BE2C (cell line): Measurements from ENCODE around the gene HDAC4.

ENCODE experiments used
- DNase-seq: peaks from one replicate; pipeline ENCODE4 v3.0.0-alpha.2; 2020
- H3K27me3 ChIP-seq: fragments of 250-450 bp; sonication (Bioruptor Pico); 2 replicates; pipeline ENCODE4 v1.5.1; 2020; ENCODE audit warnings: mild to moderate bottlenecking
- H3K36me3 ChIP-seq: fragments of 250-450 bp; sonication (Bioruptor Pico); 2 replicates; pipeline ENCODE4 v1.5.1; 2020; ENCODE audit warnings: mild to moderate bottlenecking
- H3K4me1 ChIP-seq: fragments of 250-450 bp; sonication (Bioruptor Pico); 2 replicates; pipeline ENCODE4 v1.5.1; 2020
- H3K4me3 ChIP-seq: 2 replicates; pipeline ENCODE4 v1.5.1; 2011; ENCODE audit warnings: low read depth, low read length
- H3K9me3 ChIP-seq: fragments of 250-450 bp; sonication (Bioruptor Pico); 2 replicates; pipeline ENCODE4 v1.5.1; 2020
- TF ChIP-seq, protein P1 (sequence below): IDR thresholded peaks from 2 replicates; pipeline ENCODE4 v1.5.1; 2012; ENCODE audit warnings: mild to moderate bottlenecking, low read depth, low read length

HDAC4 gene

GRCh38 chr2:239380831-239381708 lies 19.8 kb downstream of the HDAC4 start:
- TF ChIP-seq, protein P1, sequence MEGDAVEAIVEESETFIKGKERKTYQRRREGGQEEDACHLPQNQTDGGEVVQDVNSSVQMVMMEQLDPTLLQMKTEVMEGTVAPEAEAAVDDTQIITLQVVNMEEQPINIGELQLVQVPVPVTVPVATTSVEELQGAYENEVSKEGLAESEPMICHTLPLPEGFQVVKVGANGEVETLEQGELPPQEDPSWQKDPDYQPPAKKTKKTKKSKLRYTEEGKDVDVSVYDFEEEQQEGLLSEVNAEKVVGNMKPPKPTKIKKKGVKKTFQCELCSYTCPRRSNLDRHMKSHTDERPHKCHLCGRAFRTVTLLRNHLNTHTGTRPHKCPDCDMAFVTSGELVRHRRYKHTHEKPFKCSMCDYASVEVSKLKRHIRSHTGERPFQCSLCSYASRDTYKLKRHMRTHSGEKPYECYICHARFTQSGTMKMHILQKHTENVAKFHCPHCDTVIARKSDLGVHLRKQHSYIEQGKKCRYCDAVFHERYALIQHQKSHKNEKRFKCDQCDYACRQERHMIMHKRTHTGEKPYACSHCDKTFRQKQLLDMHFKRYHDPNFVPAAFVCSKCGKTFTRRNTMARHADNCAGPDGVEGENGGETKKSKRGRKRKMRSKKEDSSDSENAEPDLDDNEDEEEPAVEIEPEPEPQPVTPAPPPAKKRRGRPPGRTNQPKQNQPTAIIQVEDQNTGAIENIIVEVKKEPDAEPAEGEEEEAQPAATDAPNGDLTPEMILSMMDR, result no peak
- Histone ChIP-seq H3K4me3 (no peak overlapping the region), H3K9me3 (no peaks in the 10 kb centered on the region), H3K4me1 (peaks cover 10% of the 10 kb centered on the region), H3K36me3 (peaks cover 6% of the 10 kb centered on the region; the same call in 1 of the 2 replicates), H3K27me3 (no peaks in the 10 kb centered on the region)
- DNase-seq, result peak; percentile 3

GRCh38 chr2:239379641-239380170 lies 21.1 kb downstream of the HDAC4 start:
- no peaks in the 10 kb centered on the region for H3K27me3 ChIP-seq
- peaks cover 10% of the 10 kb centered on the region for H3K4me1 ChIP-seq
- no peak overlapping the region for H3K4me3 ChIP-seq
- no peak for DNase-seq
- peaks cover 6% of the 10 kb centered on the region; the same call in 1 of the 2 replicates for H3K36me3 ChIP-seq
- TF ChIP-seq, protein P1, result no peak
- no peaks in the 10 kb centered on the region for H3K9me3 ChIP-seq

GRCh38 chr2:239378918-239379640 lies 21.7 kb downstream of the HDAC4 start:
- no peak overlapping the region for H3K4me3 ChIP-seq
- no peaks in the 10 kb centered on the region for H3K27me3 ChIP-seq
- TF ChIP-seq, protein P1, result no peak
- peaks cover 10% of the 10 kb centered on the region for H3K4me1 ChIP-seq
- peaks cover 8% of the 10 kb centered on the region; the same call in 1 of the 2 replicates for H3K36me3 ChIP-seq
- DNase-seq, result no peak
- H3K9me3 ChIP-seq, result no peaks in the 10 kb centered on the region

DNA sequence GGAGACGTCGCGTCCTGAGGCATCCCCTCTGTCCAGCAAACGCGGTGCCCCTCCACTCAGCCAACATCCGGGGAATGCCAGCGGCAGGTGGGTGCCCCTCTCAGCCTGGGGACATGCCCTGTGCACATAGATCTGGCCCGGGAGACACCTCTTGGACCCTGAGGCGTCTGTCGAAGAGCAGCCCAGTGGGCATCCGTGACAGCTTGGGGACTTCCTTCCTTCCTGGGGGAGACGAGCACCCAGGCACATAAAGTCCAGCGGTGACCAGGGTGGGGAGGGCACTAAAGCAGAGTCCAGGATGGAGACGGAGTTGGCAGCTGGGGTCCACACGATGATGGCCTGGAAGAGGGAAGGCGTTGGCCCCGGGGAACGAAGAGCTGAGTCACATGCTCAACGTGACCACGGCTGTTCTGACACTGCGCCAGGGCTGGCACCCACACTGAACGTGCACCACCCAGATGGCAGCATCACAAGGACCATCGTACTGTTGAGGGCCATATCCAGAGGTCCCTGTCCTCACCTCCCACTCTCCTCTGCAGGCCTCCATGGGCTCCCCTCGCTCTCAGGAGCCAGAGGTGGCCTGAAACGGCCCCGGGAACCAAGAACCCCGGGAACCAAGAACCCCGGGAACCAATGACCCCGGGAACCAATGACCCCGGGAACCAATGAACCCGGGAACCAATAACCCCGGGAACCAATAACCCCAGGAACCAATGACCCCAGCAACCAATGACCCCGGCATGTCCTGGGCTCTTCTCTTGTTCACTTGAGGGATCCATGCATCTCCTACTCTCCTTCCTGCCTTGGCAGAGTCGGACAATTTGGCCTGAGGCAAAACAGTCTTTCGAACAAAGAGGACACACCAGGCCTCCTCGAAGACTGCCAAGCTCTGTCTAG lies 22.6 kb downstream of the HDAC4 start:
- H3K4me1 ChIP-seq, result peaks cover 10% of the 10 kb centered on the region
- TF ChIP-seq, protein P1, result no peak
- peak; percentile 4 for DNase-seq
- H3K27me3 ChIP-seq, result no peaks in the 10 kb centered on the region
- H3K9me3 ChIP-seq, result no peaks in the 10 kb centered on the region
- H3K36me3 ChIP-seq, result peaks cover 8% of the 10 kb centered on the region; the same call in 1 of the 2 replicates
- H3K4me3 ChIP-seq, result no peak overlapping the region

GRCh38 chr2:239377591-239377990 lies 23.2 kb downstream of the HDAC4 start:
- H3K36me3 ChIP-seq, result peaks cover 8% of the 10 kb centered on the region; the same call in 1 of the 2 replicates
- peak; percentile 4 for DNase-seq
- peaks cover 10% of the 10 kb centered on the region for H3K4me1 ChIP-seq
- H3K27me3 ChIP-seq, result no peaks in the 10 kb centered on the region
- no peaks in the 10 kb centered on the region for H3K9me3 ChIP-seq
- no peak overlapping the region for H3K4me3 ChIP-seq
- TF ChIP-seq, protein P1, result no peak
